ENCODE measurements around the gene CISD3.

The CISD3 gene

DNA sequence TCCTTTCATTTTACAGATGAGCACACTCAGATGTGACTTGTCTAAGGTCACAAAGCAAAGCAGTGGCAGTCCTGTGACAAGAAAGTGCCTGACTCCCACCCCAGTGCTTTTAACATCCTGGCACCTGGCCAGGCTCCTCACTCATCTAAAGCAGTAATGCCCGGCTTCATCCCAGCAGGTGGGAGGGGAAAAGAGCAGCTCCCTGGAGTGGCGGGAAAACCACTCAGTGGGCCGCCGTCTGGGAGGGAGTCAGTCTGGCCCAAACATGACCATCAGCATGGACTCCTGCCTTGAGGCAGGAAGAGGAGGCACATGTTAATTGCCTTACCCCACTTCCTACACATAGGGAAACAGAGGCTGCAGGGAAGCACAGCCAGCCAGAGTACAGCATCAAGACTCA lies 15.4 kb downstream of the CISD3 start:
- DNase-seq: no peak

DNA sequence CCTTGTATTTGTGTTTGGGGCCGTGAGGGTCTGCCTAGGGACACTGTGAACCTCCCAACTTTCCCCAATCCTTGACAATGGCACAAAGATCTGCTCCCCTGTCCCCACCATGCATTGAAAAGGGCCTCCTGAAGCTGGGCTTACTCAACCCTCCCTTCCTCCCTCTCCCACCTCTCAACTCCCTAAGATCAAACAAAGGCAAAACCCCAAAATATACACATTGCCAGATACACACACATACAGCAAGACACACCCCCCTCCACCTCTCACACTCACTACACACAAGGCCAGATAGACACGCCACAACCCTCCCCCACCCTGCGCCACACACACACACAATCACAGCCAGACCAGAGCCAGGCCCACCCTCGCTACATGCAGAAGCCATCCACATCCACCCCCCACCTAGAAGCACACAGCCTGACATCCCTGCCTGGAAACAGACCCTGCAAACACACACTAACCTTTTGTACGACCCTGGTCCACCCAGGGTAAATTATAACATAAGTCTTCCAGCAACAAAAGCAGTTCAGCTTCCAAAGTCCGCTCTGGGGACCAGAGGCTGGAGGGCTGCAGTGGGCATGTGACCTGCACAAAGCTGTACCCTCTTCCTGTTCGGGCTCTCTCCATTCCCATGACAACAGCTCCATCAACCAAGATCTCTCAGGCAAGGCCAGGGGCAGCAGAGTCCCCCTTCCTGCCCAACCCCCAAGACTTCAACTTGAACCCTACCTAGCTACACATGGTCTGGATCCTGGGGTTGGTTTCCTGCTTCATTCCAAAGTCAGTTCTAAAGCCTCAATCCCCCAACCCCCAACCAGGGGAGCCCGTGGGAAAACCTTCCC lies 16.1 kb downstream of the CISD3 start:
- DNase-seq: no peak

GRCh38 chr17:38746849-38747462 lies 16.8 kb downstream of the CISD3 start:
- no peak for DNase-seq

- DNase-seq: no peak
These were observed 17.5 kb downstream of the CISD3 start for GRCh38 chr17:38747463-38748148.

GRCh38 chr17:38748149-38748891 lies 18.2 kb downstream of the CISD3 start, which contains the start of gene PCGF2:
Gene PCGF2, minus strand, starts transcription at chr17:38748336. Its CDS starts 7,934 bp downstream, at chr17:38740402.
- DNase-seq: no peak

GRCh38 chr17:38748892-38749222 lies 18.7 kb downstream of the CISD3 start:
- no peak for DNase-seq

- peak; percentile 61 to 64 for DNase-seq
These were observed 19.3 kb downstream of the CISD3 start for GRCh38 chr17:38749223-38750043.

DNA sequence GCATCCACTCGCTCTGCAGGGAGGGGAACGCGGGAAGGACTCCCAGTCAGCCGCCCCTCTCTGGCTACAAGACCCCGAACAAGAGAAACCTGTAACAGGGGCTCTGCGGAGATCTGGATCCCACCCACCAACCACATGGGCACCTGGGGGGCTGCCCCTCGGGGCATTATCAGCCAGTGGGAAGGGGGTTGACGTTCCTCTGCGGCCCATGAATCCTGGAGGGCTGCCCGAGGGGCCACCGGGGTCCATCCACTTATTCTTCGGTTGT lies 19.8 kb downstream of the CISD3 start:
- DNase-seq: no peak

GRCh38 chr17:38750312-38751121 lies 20.4 kb downstream of the CISD3 start:
- no peak for DNase-seq

DNA sequence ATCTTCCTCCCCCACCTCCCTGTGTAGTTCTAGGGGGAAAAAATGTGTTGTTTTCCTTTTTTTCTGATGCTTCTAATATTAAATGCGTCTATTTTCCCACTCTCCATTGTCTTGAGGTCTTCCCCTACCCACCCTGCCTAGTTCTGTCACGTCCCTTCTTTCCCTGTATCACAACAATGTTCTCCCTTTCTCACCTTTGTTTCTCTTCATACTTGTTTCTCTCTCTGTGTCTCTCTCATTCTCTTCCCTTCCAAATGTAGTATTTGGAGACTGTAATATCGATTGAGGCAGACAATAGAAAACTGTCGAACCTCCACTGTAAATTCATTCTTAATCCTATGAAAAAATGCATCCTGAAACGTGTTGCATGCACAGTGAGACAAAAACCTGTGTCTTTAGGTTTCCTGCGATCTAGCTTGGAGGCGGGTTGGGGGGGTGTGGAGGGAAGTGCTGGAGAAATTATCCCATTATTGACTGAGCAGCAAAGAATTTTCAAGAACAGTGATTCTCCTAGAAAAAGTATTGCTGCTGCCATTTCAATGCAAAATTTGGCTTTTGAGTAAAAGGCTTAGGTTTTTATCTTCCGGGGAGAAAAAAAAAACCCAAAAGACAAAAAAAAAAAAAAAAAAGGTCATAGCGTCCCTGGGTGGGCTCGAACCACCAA lies 21.1 kb downstream of the CISD3 start:
- DNase-seq: no peak

- peak; percentile 68 to 97 for DNase-seq
These were observed 21.7 kb downstream of the CISD3 start for GRCh38 chr17:38751808-38752307.

- DNase-seq: peak; percentile 99 to 100
These were observed 22.3 kb downstream of the CISD3 start, which contains the start of gene PSMB3 for GRCh38 chr17:38752308-38753070. Gene PSMB3, plus strand, starts transcription at chr17:38752741. Its CDS starts 86 bp downstream, at chr17:38752827.

GRCh38 chr17:38753071-38753506 lies 22.9 kb downstream of the CISD3 start:
- DNase-seq: no peak

GRCh38 chr17:38761612-38762011 lies 31.5 kb downstream of the CISD3 start:
- DNase-seq: no peak

DNA sequence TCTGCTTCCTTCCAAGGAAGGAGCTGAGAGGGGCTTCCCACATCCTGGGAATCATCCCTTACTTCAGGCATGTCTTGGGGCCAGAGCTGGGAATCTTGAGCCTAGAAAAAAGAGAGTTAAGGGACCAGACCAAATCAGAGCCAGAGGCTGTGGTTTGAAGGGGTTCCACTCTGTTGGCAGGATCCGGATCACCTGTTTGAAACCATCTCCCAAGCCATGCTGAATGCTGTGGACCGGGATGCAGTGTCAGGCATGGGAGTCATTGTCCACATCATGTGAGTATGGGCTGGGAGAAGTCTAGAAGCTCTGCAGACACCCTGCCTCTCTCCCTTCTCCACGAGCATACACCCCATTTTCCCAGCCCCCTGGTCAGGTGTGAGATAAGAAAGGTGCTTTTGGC lies 32.1 kb downstream of the CISD3 start:
- DNase-seq: no peak

- no peak for DNase-seq
These were observed 36.2 kb downstream of the CISD3 start for GRCh38 chr17:38766341-38766740.

DNA sequence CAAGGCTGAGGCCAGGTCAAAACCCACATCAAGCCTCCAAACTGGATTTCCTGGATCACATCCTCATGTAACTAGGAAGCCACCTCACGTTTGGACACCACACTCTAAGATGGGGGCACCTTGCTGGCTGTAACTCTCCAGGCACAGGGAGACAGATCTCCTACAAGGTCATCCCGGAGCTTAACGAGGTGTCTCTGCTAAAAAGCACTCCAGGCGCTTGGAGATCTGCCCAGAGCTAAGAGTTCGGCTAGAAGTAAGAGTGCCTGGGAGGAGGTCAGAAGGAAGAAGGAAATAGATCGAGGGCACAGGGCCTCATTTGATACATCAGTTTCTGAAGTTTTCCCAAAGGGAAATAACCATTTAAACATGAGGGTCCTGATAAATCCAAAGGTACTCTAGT lies 38.3 kb downstream of the CISD3 start:
- DNase-seq: no peak

DNA sequence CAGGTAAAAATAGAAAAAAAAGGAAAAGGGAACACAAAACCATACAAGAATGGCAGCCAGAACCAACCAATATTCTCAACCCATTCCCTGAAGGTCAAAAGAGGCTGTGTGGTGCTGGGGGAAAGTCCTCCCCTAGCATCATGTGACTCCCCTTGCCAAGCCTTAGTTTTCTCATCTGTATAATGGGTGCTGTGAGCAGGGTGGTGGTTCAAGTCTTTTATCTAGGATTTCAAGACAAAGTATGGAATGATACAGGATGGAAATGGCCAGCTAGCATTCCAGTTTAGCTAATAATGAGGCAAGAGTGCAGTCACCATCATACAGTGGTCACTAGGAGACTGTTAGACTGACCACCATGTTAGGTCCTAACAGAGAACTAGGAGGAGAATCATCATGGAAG lies 43.1 kb downstream of the CISD3 start:
- no peak for DNase-seq

DNA sequence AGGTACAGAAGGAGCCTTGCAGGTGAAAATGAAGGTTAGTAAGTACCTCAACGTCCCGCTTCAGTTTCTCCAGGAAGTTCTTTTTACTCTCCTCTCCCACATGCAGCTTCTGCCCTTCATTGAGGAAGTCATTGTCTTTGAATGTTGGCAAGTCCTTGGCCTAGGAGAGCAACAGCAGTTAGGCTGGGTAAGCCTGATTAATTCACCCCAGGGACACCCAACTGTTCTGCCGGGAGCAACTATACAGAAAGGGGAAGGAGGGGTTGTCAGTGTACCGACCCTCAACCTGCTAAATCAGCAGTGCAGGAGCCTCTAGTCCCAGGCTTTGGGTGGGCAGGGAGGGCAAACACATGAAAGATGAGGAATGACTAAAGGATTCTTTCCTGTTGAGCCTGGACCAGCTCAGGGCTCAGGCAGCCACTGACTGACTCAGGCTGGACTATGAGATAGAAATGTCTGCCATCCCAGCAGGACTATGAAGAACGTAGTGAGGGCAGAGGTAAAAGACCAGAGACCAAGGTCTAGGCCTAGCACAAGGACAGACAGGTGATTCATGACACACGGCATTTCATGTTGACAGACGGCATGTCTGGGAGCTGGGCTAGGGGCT lies 47.6 kb downstream of the CISD3 start:
- no peak for DNase-seq
